OCI-LY1 (cell line): ENCODE measurements around the gene FGF14.

Experiments
- H2AFZ ChIP-seq: fragments of 200-600 bp; sonication (generic), shearing (Covaris generic); 2 replicates; pipeline ENCODE4 v1.6.0; 2014; ENCODE audit warnings: antibody characterized with exemption, mild to moderate bottlenecking, low read length
- H3F3A ChIP-seq: fragments of 200-600 bp; sonication (generic), shearing (Covaris generic); 2 replicates; pipeline ENCODE4 v1.6.0; 2014; ENCODE audit warnings: mild to moderate bottlenecking, antibody characterized with exemption, low read length, moderate library complexity; ENCODE audit not compliant: insufficient read depth
- H3K27ac ChIP-seq: fragments of 200-600 bp; sonication (generic); 2 replicates; pipeline ENCODE4 v1.5.1; 2014; ENCODE audit warnings: low read length, mixed run types, mild to moderate bottlenecking, low read depth; ENCODE audit not compliant: poor library complexity, severe bottlenecking
- H3K27me3 ChIP-seq: fragments of 200-600 bp; sonication (generic); 2 replicates; pipeline ENCODE4 v1.6.0; 2014; ENCODE audit warnings: antibody characterized with exemption, mild to moderate bottlenecking, low read length, moderate library complexity; ENCODE audit not compliant: insufficient read depth
- H3K36me3 ChIP-seq: fragments of 200-600 bp; sonication (generic); 2 replicates; pipeline ENCODE4 v1.6.1; 2014; ENCODE audit warnings: mild to moderate bottlenecking, antibody characterized with exemption, low read length, moderate library complexity, mixed read lengths; ENCODE audit not compliant: insufficient read depth
- H3K4me1 ChIP-seq: fragments of 200-600 bp; sonication (generic); 2 replicates; pipeline ENCODE4 v1.5.1; 2014; ENCODE audit warnings: mild to moderate bottlenecking, low read length, moderate library complexity; ENCODE audit not compliant: insufficient read depth, severe bottlenecking
- H3K4me2 ChIP-seq: fragments of 200-600 bp; sonication (generic), shearing (Covaris generic); 2 replicates; pipeline ENCODE4 v1.6.1; 2014; ENCODE audit warnings: low read length
- H3K4me3 ChIP-seq: fragments of 200-600 bp; sonication (generic); 2 replicates; pipeline ENCODE4 v1.5.1; 2014; ENCODE audit warnings: low read length, low read depth, mild to moderate bottlenecking, mixed read lengths; ENCODE audit not compliant: poor library complexity, severe bottlenecking
- H3K79me2 ChIP-seq: fragments of 200-600 bp; shearing (Covaris generic); 2 replicates; pipeline ENCODE4 v1.6.1; 2016; ENCODE audit warnings: mixed run types, low read length, mixed read lengths; ENCODE audit not compliant: insufficient read depth
- H3K9ac ChIP-seq: fragments of 200-600 bp; sonication (generic), shearing (Covaris generic); 2 replicates; pipeline ENCODE4 v1.6.1; 2014; ENCODE audit warnings: mild to moderate bottlenecking, low read length, mixed read lengths
- H3K9me2 ChIP-seq: fragments of 200-600 bp; sonication (generic), shearing (Covaris generic); 2 replicates; pipeline ENCODE4 v1.6.1; 2014; ENCODE audit warnings: low read depth, mild to moderate bottlenecking, low read length, mixed read lengths
- H3K9me3 ChIP-seq: fragments of 200-600 bp; shearing (Covaris generic); 2 replicates; pipeline ENCODE4 v1.6.1; 2014; ENCODE audit warnings: low read length, mixed read lengths
- H4K20me1 ChIP-seq: fragments of 200-600 bp; sonication (generic), shearing (Covaris generic); 2 replicates; pipeline ENCODE4 v1.6.0; 2016; ENCODE audit warnings: mild to moderate bottlenecking, low read length; ENCODE audit not compliant: insufficient read depth
- EZH2 ChIP-seq: fragments of 200-600 bp; sonication (generic), shearing (Covaris generic); IDR thresholded peaks from 2 replicates; pipeline ENCODE4 v1.8.0; 2017; ENCODE audit warnings: borderline replicate concordance, mixed run types, mild to moderate bottlenecking, antibody characterized with exemption, low read length, moderate library complexity, mixed read lengths
- TF ChIP-seq, protein P1 (sequence below): fragments of 200-600 bp; sonication (generic), shearing (Covaris generic); IDR thresholded peaks from 2 replicates; pipeline ENCODE4 v1.5.1; 2017; ENCODE audit warnings: mild to moderate bottlenecking, antibody characterized with exemption, low read length, moderate library complexity, mixed read lengths

FGF14 gene

DNA sequence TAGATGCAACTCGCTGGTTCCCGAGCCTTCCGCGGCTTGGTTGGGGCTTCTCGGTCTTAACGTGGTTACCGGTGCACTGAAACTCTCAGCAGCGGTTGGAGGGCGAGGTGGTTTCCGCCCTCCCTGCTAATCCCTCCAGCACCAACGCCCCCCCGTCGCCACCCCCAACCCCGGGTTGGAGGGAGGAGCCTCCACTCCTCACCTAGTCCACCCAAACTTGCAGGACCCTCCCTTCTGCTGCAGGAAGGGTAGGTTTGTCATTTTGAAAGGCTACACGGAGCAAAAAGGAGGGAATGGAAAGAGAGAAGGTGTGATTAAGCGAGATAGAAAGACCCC is 484.4 kb downstream of the FGF14 start:
- no peaks in the 10 kb centered on the region for H3K9me3 ChIP-seq

DNA sequence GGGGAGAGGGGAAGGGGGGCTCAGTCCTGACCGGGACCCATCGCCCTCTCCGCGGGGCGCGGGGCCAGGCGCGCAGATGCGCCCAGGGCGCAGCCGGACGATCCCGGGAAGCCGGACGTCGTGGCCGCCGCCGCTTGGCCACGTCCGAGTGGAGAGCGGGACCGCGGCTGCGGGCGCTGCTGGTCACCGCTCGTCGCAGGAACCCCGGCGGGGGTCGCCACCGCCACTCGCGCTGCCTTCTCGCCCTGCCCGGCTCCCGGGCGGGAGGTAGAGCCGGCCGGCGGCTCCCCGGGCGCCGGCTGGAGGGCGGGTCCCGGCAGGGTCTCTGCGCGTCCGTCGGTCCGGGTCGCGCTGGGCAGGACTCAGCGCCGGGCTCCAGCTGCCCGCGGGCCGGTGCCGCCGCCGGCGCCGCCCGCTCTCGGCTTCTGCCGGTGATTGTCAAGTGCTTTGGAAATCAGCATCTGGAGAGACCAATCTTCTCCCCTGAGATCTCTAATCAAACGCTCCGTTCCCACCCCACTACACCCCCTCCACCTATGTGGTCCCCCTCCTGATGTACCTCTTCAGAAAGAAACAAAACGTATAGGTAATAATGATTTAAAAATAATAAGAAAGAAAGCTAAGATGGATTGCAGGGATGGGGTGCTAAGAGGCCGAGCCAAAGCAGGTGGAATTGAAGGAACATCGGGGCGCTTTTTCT is 484.9 kb downstream of the FGF14 start:
- Histone ChIP-seq H3K4me3 (no peak overlapping the region), H3F3A (no peaks in the 10 kb centered on the region), H3K9me2 (no peaks in the 10 kb centered on the region), H3K79me2 (no peaks in the 10 kb centered on the region), H3K27ac (no peak overlapping the region), H2AFZ (no peak overlapping the region), H3K36me3 (no peaks in the 10 kb centered on the region), H3K4me1 (no peaks in the 10 kb centered on the region), H3K4me2 (no peak overlapping the region), H3K9me3 (no peaks in the 10 kb centered on the region), H3K27me3 (no peaks in the 10 kb centered on the region), H4K20me1 (no peaks in the 10 kb centered on the region), H3K9ac (no peak overlapping the region)
- no peak for TF ChIP-seq EZH2
- TF ChIP-seq, protein P1, sequence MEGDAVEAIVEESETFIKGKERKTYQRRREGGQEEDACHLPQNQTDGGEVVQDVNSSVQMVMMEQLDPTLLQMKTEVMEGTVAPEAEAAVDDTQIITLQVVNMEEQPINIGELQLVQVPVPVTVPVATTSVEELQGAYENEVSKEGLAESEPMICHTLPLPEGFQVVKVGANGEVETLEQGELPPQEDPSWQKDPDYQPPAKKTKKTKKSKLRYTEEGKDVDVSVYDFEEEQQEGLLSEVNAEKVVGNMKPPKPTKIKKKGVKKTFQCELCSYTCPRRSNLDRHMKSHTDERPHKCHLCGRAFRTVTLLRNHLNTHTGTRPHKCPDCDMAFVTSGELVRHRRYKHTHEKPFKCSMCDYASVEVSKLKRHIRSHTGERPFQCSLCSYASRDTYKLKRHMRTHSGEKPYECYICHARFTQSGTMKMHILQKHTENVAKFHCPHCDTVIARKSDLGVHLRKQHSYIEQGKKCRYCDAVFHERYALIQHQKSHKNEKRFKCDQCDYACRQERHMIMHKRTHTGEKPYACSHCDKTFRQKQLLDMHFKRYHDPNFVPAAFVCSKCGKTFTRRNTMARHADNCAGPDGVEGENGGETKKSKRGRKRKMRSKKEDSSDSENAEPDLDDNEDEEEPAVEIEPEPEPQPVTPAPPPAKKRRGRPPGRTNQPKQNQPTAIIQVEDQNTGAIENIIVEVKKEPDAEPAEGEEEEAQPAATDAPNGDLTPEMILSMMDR, result no peak

More for the DNA sequence above, 484.4 kb downstream of the FGF14 start:
- Histone ChIP-seq H3F3A (no peaks in the 10 kb centered on the region), H4K20me1 (no peaks in the 10 kb centered on the region), H3K9me2 (no peaks in the 10 kb centered on the region), H3K4me2 (no peak overlapping the region), H3K9ac (no peak overlapping the region), H3K79me2 (no peaks in the 10 kb centered on the region), H3K27ac (no peak overlapping the region), H3K4me1 (no peaks in the 10 kb centered on the region), H3K27me3 (no peaks in the 10 kb centered on the region), H2AFZ (no peak overlapping the region), H3K36me3 (no peaks in the 10 kb centered on the region), H3K4me3 (no peak overlapping the region)
- TF ChIP-seq, protein P1, result no peak
- no peak for TF ChIP-seq EZH2

DNA sequence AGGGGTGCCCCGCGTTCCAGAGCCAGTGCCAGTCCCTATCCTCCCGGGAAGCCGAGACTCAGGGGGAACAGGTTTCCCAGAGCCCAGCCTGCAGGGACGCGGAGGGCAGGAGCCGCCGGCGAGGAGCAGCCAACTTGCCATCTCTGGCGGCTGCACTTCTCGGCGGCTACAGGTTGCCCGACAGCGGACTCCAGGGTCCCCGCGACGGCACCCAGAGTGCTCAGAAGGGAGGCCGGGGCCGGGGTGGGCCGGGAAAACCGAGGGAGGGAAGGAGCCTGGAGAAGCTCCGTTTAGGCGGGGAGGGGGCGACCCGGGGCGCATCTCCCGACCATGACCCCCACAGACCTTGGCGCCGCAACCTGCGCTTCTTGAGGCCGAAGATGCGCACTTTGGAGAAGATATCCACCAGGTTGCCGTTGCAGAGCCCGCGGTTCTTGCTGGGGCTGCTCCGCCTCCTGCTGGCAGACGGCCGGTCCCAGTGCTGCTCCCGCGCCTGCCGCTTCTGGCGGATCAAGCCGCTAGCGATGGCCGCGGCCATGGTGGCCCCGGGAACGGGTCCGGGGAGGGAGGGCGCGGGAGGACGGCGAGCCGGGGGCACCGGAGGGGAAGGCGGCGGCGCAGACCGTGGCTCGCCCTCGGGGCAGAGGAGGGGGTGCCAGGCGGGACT is 485.6 kb downstream of the FGF14 start:
- Histone ChIP-seq H3F3A (no peaks in the 10 kb centered on the region), H3K36me3 (no peaks in the 10 kb centered on the region), H3K27ac (no peak overlapping the region), H3K27me3 (no peaks in the 10 kb centered on the region), H3K9ac (no peak overlapping the region), H3K9me2 (no peaks in the 10 kb centered on the region), H3K4me2 (no peak overlapping the region), H3K79me2 (no peaks in the 10 kb centered on the region), H2AFZ (no peak overlapping the region), H3K4me3 (no peak overlapping the region), H4K20me1 (no peaks in the 10 kb centered on the region), H3K4me1 (no peaks in the 10 kb centered on the region), H3K9me3 (no peaks in the 10 kb centered on the region)
- no peak for TF ChIP-seq EZH2
- TF ChIP-seq, protein P1, result no peak
